Measurements from ENCODE around the gene ARFIP1.

GRCh38 chr4:152921284-152921683, 141.5 kb downstream of the ARFIP1 start:
- TF ChIP-seq YY1 (IDR thresholded peaks at IDR 0.05; ENCODE audit: low read depth) (no peak), NFIC (IDR thresholded peaks at IDR 0.05) (no peak), EGR1 (IDR thresholded peaks at IDR 0.05) (no peak), TCF12 (IDR thresholded peaks at IDR 0.05; ENCODE audit: low read depth) (no peak), MAX (IDR thresholded peaks at IDR 0.05) (no peak), REST (IDR thresholded peaks at IDR 0.05; ENCODE audit: low read depth) (no peak), RAD21 (IDR thresholded peaks at IDR 0.05; ENCODE audit: low read depth) (no peak)

All from Ishikawa (cell line).